ENCODE measurements around the gene TMTC2. TPM values are rescaled to one million over a fixed set of nuclear protein-coding genes. Genes with fewer than 3 reads are reported as not detected.
A peak's percentile ranks its signal among the peaks of the same experiment; 100 is the strongest.

The TMTC2 gene
- total and polyA plus RNA-seq, 3 experiments from 2014 or later: 0.13 to 2.5 (median 2.2) TPM

GRCh38 chr12:82787016-82787415 lies 100.3 kb downstream of the TMTC2 start:
- no peaks in the 10 kb centered on the region for H3K9me3 Mint-ChIP-seq
- no peaks in the 10 kb centered on the region for H3K27me3 Mint-ChIP-seq
- POLR2A ChIA-PET: no interaction called here
- no peaks in the 10 kb centered on the region for H3K9me3 ChIP-seq (ENCODE audit: low read length)
- H3K27ac Mint-ChIP-seq: no peak overlapping the region
- H3K4me3 ChIP-seq (ENCODE audit: low read length): no peak overlapping the region
- no peaks in the 10 kb centered on the region for H3K27me3 ChIP-seq (ENCODE audit: insufficient read depth, low read length, poor library complexity, severe bottlenecking)
- no peaks in the 10 kb centered on the region for H3K4me1 Mint-ChIP-seq
- DNase-seq: no peak
- peaks cover 0 to 5% (median 3%) of the 10 kb centered on the region in 3 donors for H3K36me3 Mint-ChIP-seq
- H3K27ac ChIP-seq (ENCODE audit: low read depth, low read length): no peak overlapping the region
- no peaks in the 10 kb centered on the region for H3K36me3 ChIP-seq (ENCODE audit: insufficient read depth, low read length)
- H3K4me1 ChIP-seq (ENCODE audit: insufficient read depth, low read length): no peaks in the 10 kb centered on the region
- H3K4me3 Mint-ChIP-seq: no peak overlapping the region
- CTCF ChIA-PET: no interaction called here

GRCh38 chr12:82788594-82788993 lies 101.9 kb downstream of the TMTC2 start:
- Mint-ChIP-seq H3K27me3 (no peaks in the 10 kb centered on the region), H3K9me3 (no peaks in the 10 kb centered on the region)
- CTCF ChIA-PET: no interaction called here

GRCh38 chr12:82789674-82790073 lies 103.0 kb downstream of the TMTC2 start:
- H3K4me1 ChIP-seq (ENCODE audit: insufficient read depth, low read length): no peaks in the 10 kb centered on the region
- no peaks in the 10 kb centered on the region for H3K27me3 ChIP-seq (ENCODE audit: insufficient read depth, low read length, poor library complexity, severe bottlenecking)
- peaks cover 0 to 8% (median 3%) of the 10 kb centered on the region in 3 donors for H3K36me3 Mint-ChIP-seq
- H3K27ac ChIP-seq (ENCODE audit: low read depth, low read length): no peak overlapping the region
- H3K9me3 ChIP-seq (ENCODE audit: low read length): no peaks in the 10 kb centered on the region
- H3K36me3 ChIP-seq (ENCODE audit: insufficient read depth, low read length): no peaks in the 10 kb centered on the region
- H3K4me3 Mint-ChIP-seq: no peak overlapping the region
- ChIA-PET CTCF (no interaction called here), POLR2A (no interaction called here)
- no peak for DNase-seq
- no peak overlapping the region for H3K4me3 ChIP-seq (ENCODE audit: low read length)
- H3K27ac Mint-ChIP-seq: no peak overlapping the region
- no peaks in the 10 kb centered on the region for H3K4me1 Mint-ChIP-seq
- no peaks in the 10 kb centered on the region for H3K27me3 Mint-ChIP-seq
- H3K9me3 Mint-ChIP-seq: no peaks in the 10 kb centered on the region

More at GRCh38 chr12:82788594-82788993, 101.9 kb downstream of the TMTC2 start:
- Histone ChIP-seq H3K36me3 (ENCODE audit: insufficient read depth, low read length) (no peaks in the 10 kb centered on the region), H3K9me3 (ENCODE audit: low read length) (no peaks in the 10 kb centered on the region), H3K4me1 (ENCODE audit: insufficient read depth, low read length) (no peaks in the 10 kb centered on the region), H3K4me3 (ENCODE audit: low read length) (no peak overlapping the region), H3K27me3 (ENCODE audit: insufficient read depth, low read length, poor library complexity, severe bottlenecking) (no peaks in the 10 kb centered on the region), H3K27ac (ENCODE audit: low read depth, low read length) (no peak overlapping the region)
- no peak overlapping the region for H3K4me3 Mint-ChIP-seq
- POLR2A ChIA-PET: no interaction called here
- no peaks in the 10 kb centered on the region for H3K4me1 Mint-ChIP-seq
- peak overlapping the region in 1 of 8 donors; percentile 11 for H3K27ac Mint-ChIP-seq
- H3K36me3 Mint-ChIP-seq: peaks cover 0 to 4% (median 3%) of the 10 kb centered on the region in 3 donors
- no peak for DNase-seq

GRCh38 chr12:82793751-82794281 lies 107.1 kb downstream of the TMTC2 start:
- DNase-seq: no peak
- ChIA-PET POLR2A (no interaction called here), CTCF (no interaction called here)
- Mint-ChIP-seq H3K9me3 (no peaks in the 10 kb centered on the region), H3K36me3 (peaks cover 0 to 6% (median 0%) of the 10 kb centered on the region in 3 donors), H3K27ac (no peak overlapping the region), H3K4me1 (no peaks in the 10 kb centered on the region), H3K4me3 (no peak overlapping the region), H3K27me3 (no peaks in the 10 kb centered on the region)
- no peaks in the 10 kb centered on the region for H3K9me3 ChIP-seq (ENCODE audit: low read length)
- H3K27ac ChIP-seq (ENCODE audit: low read depth, low read length): no peak overlapping the region
- H3K27me3 ChIP-seq (ENCODE audit: insufficient read depth, low read length, poor library complexity, severe bottlenecking): no peaks in the 10 kb centered on the region
- no peaks in the 10 kb centered on the region for H3K36me3 ChIP-seq (ENCODE audit: insufficient read depth, low read length)
- no peaks in the 10 kb centered on the region for H3K4me1 ChIP-seq (ENCODE audit: insufficient read depth, low read length)
- H3K4me3 ChIP-seq (ENCODE audit: low read length): no peak overlapping the region

GRCh38 chr12:82797480-82797879 lies 110.8 kb downstream of the TMTC2 start:
- H3K9me3 Mint-ChIP-seq: no peaks in the 10 kb centered on the region
- H3K36me3 Mint-ChIP-seq: peaks cover 0 to 14% (median 6%) of the 10 kb centered on the region in 3 donors
- H3K27me3 Mint-ChIP-seq: no peaks in the 10 kb centered on the region
- Histone ChIP-seq H3K4me1 (ENCODE audit: insufficient read depth, low read length) (no peaks in the 10 kb centered on the region), H3K27me3 (ENCODE audit: insufficient read depth, low read length, poor library complexity, severe bottlenecking) (no peaks in the 10 kb centered on the region), H3K4me3 (ENCODE audit: low read length) (no peak overlapping the region), H3K9me3 (ENCODE audit: low read length) (no peaks in the 10 kb centered on the region), H3K27ac (ENCODE audit: low read depth, low read length) (no peak overlapping the region), H3K36me3 (ENCODE audit: insufficient read depth, low read length) (no peaks in the 10 kb centered on the region)
- ChIA-PET POLR2A (no interaction called here), CTCF (no interaction called here)
- H3K27ac Mint-ChIP-seq: no peak overlapping the region
- no peak overlapping the region for H3K4me3 Mint-ChIP-seq
- no peak for DNase-seq
- H3K4me1 Mint-ChIP-seq: no peaks in the 10 kb centered on the region

GRCh38 chr12:82800185-82800584 lies 113.5 kb downstream of the TMTC2 start:
- H3K9me3 ChIP-seq (ENCODE audit: low read length): no peaks in the 10 kb centered on the region
- no peak for DNase-seq
- no peaks in the 10 kb centered on the region for H3K36me3 ChIP-seq (ENCODE audit: insufficient read depth, low read length)
- H3K9me3 Mint-ChIP-seq: peaks cover 0 to 2% (median 0%) of the 10 kb centered on the region in 5 donors
- no peaks in the 10 kb centered on the region for H3K4me1 Mint-ChIP-seq
- H3K4me1 ChIP-seq (ENCODE audit: insufficient read depth, low read length): no peaks in the 10 kb centered on the region
- CTCF ChIA-PET: no interaction called here
- POLR2A ChIA-PET: no interaction called here
- no peak overlapping the region for H3K4me3 ChIP-seq (ENCODE audit: low read length)
- no peak overlapping the region for H3K27ac ChIP-seq (ENCODE audit: low read depth, low read length)
- no peak overlapping the region for H3K4me3 Mint-ChIP-seq
- no peak overlapping the region for H3K27ac Mint-ChIP-seq
- no peaks in the 10 kb centered on the region for H3K27me3 ChIP-seq (ENCODE audit: insufficient read depth, low read length, poor library complexity, severe bottlenecking)
- no peaks in the 10 kb centered on the region for H3K27me3 Mint-ChIP-seq
- H3K36me3 Mint-ChIP-seq: peaks cover 0 to 14% (median 1%) of the 10 kb centered on the region in 3 donors

- ChIA-PET POLR2A (no interaction called here), CTCF (no interaction called here)
- no peaks in the 10 kb centered on the region for H3K9me3 ChIP-seq (ENCODE audit: low read length)
- no peak overlapping the region for H3K27ac ChIP-seq (ENCODE audit: low read depth, low read length)
- H3K27me3 ChIP-seq (ENCODE audit: insufficient read depth, low read length, poor library complexity, severe bottlenecking): no peaks in the 10 kb centered on the region
- H3K4me1 Mint-ChIP-seq: no peaks in the 10 kb centered on the region
- peaks cover 0 to 14% (median 1%) of the 10 kb centered on the region in 3 donors for H3K36me3 Mint-ChIP-seq
- H3K4me3 Mint-ChIP-seq: no peak overlapping the region
- H3K36me3 ChIP-seq (ENCODE audit: insufficient read depth, low read length): no peaks in the 10 kb centered on the region
- no peak for DNase-seq
- H3K4me1 ChIP-seq (ENCODE audit: insufficient read depth, low read length): no peaks in the 10 kb centered on the region
- H3K27me3 Mint-ChIP-seq: no peaks in the 10 kb centered on the region
- H3K27ac Mint-ChIP-seq: peak overlapping the region in 1 of 8 donors; percentile 63
- peaks cover 0 to 2% (median 0%) of the 10 kb centered on the region in 5 donors for H3K9me3 Mint-ChIP-seq
- H3K4me3 ChIP-seq (ENCODE audit: low read length): no peak overlapping the region
Observed at GRCh38 chr12:82801951-82802610, 115.4 kb downstream of the TMTC2 start.

- Mint-ChIP-seq H3K4me1 (no peaks in the 10 kb centered on the region), H3K27me3 (no peaks in the 10 kb centered on the region), H3K27ac (no peak overlapping the region), H3K4me3 (no peak overlapping the region), H3K9me3 (peaks cover 0 to 2% (median 0%) of the 10 kb centered on the region in 5 donors), H3K36me3 (peaks cover 0 to 14% (median 1%) of the 10 kb centered on the region in 3 donors)
- H3K9me3 ChIP-seq (ENCODE audit: low read length): no peaks in the 10 kb centered on the region
- ChIA-PET POLR2A (no interaction called here), CTCF (no interaction called here)
- H3K27ac ChIP-seq (ENCODE audit: low read depth, low read length): no peak overlapping the region
- H3K4me3 ChIP-seq (ENCODE audit: low read length): no peak overlapping the region
- no peak for DNase-seq
- H3K27me3 ChIP-seq (ENCODE audit: insufficient read depth, low read length, poor library complexity, severe bottlenecking): no peaks in the 10 kb centered on the region
- no peaks in the 10 kb centered on the region for H3K4me1 ChIP-seq (ENCODE audit: insufficient read depth, low read length)
- H3K36me3 ChIP-seq (ENCODE audit: insufficient read depth, low read length): no peaks in the 10 kb centered on the region
Observed at GRCh38 chr12:82803201-82803600, 116.5 kb downstream of the TMTC2 start.
